Activated CD8-positive, alpha-beta T cell treated with anti-CD3 and anti-CD28 coated beads for 36 hours (primary cell): ENCODE results near the gene CCL2. TPM values are rescaled to one million over a fixed set of nuclear protein-coding genes. Genes with fewer than 3 reads are reported as not detected.

Source experiments
- ATAC-seq: fragments of 200-7000 bp; cut with Tn5 transposase; one replicate; pipeline ENCODE4 v1.10.0; 2021; ENCODE audit warnings: mild to moderate bottlenecking, moderate library complexity
- CTCF ChIA-PET: fragments of 350-600 bp; sonication (Branson Sonifier 250); formaldehyde crosslinking; loops from one replicate; lab custom pipeline; 2021; ENCODE audit warnings: antibody characterized with exemption; lab: Charles Lee
- POLR2A ChIA-PET: fragments of 350-600 bp; sonication (Branson Sonifier 250); formaldehyde crosslinking; loops from one replicate; lab custom pipeline; 2021; ENCODE audit warnings: antibody characterized with exemption; lab: Charles Lee
- DNase-seq: peaks from one replicate; pipeline ENCODE4 v3.0.0-alpha.2; 2020
- H3K27ac Mint-ChIP-seq: one replicate; pipeline ENCODE4 v1.8.0; 2021; ENCODE audit warnings: mild to moderate bottlenecking, mixed read lengths
- H3K27me3 Mint-ChIP-seq: one replicate; pipeline ENCODE4 v1.8.0; 2021; ENCODE audit warnings: mixed read lengths
- H3K36me3 Mint-ChIP-seq: one replicate; pipeline ENCODE4 v1.8.0; 2021; ENCODE audit warnings: low read depth, mixed read lengths
- H3K4me1 Mint-ChIP-seq: one replicate; pipeline ENCODE4 v1.8.0; 2021; ENCODE audit warnings: low read depth, mixed read lengths
- H3K4me3 Mint-ChIP-seq: one replicate; pipeline ENCODE4 v1.8.0; 2021; ENCODE audit warnings: mild to moderate bottlenecking, moderate library complexity, mixed read lengths
- H3K9me3 Mint-ChIP-seq: one replicate; pipeline ENCODE4 v1.8.0; 2021; ENCODE audit warnings: mixed read lengths
- intact Hi-C: fragments of 100-400 bp; cut with micrococcal nuclease; formaldehyde crosslinking; loops from one replicate; pipeline ENCODE4 v1.10.0; 2022
- total RNA-seq, 2 experiments: library from RNA; stranded (reverse); gene quantifications; one replicate each; pipeline ENCODE4 v1.2.3, GENCODE V29; 2021
- TF ChIP-seq, protein P1 (sequence below): fragments of 200-600 bp; IDR thresholded peaks from one replicate; pipeline ENCODE4 v1.8.0; 2022; ENCODE audit warnings: antibody characterized with exemption, mild to moderate bottlenecking

CCL2 gene
- total RNA-seq, 2 experiments from 2014 or later = not detected

DNA sequence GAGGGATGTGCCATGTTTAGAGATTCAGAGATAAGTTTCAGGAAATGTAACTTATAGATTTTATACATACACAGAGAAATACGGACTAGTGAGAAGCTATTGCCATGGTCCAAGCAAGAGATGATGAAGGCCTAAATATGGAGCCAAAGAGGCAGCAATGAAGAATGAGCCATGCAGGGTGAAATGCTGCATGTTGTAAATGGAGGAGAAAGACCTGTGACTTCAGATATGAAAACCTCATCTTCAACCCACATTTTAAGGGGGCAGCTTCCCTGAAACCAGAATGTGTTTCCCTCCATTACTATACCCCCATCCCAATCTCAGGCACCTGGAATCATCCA is 2.9 kb downstream of the CCL2 start:
- Mint-ChIP-seq H3K27ac (no peak overlapping the region), H3K36me3 (no peaks in the 10 kb centered on the region), H3K4me1 (peaks cover 3% of the 10 kb centered on the region), H3K27me3 (peaks cover 16% of the 10 kb centered on the region), H3K4me3 (no peak overlapping the region), H3K9me3 (no peaks in the 10 kb centered on the region)
- DNase-seq (no peak), ATAC-seq (no peak)
- ChIA-PET CTCF (no interaction called here), POLR2A (no interaction called here)
- TF ChIP-seq, protein P1, sequence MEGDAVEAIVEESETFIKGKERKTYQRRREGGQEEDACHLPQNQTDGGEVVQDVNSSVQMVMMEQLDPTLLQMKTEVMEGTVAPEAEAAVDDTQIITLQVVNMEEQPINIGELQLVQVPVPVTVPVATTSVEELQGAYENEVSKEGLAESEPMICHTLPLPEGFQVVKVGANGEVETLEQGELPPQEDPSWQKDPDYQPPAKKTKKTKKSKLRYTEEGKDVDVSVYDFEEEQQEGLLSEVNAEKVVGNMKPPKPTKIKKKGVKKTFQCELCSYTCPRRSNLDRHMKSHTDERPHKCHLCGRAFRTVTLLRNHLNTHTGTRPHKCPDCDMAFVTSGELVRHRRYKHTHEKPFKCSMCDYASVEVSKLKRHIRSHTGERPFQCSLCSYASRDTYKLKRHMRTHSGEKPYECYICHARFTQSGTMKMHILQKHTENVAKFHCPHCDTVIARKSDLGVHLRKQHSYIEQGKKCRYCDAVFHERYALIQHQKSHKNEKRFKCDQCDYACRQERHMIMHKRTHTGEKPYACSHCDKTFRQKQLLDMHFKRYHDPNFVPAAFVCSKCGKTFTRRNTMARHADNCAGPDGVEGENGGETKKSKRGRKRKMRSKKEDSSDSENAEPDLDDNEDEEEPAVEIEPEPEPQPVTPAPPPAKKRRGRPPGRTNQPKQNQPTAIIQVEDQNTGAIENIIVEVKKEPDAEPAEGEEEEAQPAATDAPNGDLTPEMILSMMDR = no peak
- intact Hi-C loops = no loop called here

DNA sequence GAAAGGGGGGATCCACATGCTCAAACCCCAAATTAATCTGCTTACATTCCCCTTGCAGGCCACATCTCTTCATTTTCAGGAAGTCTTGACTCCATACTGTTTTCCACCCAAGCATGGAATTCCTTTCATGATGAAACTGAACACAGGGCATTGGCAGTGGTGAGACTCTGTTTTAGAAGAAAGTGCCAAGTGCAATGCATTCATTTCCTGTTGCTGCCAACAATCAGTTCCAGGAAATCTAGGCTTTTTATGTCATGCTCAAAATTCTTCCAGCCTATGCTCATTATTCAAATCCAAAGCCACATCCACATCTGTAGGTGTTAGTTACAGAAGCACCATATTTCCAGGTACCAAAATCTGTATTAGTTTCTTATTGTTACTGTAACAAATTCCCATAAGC is 4.1 kb downstream of the CCL2 start:
- Mint-ChIP-seq H3K4me1 (peaks cover 3% of the 10 kb centered on the region), H3K27me3 (peaks cover 16% of the 10 kb centered on the region), H3K9me3 (no peaks in the 10 kb centered on the region), H3K4me3 (no peak overlapping the region), H3K27ac (no peak overlapping the region), H3K36me3 (no peaks in the 10 kb centered on the region)
- TF ChIP-seq, protein P1 = no peak
- ChIA-PET CTCF (no interaction called here), POLR2A (no interaction called here)
- DNase-seq (no peak), ATAC-seq (no peak)
- intact Hi-C loops = no loop called here

DNA sequence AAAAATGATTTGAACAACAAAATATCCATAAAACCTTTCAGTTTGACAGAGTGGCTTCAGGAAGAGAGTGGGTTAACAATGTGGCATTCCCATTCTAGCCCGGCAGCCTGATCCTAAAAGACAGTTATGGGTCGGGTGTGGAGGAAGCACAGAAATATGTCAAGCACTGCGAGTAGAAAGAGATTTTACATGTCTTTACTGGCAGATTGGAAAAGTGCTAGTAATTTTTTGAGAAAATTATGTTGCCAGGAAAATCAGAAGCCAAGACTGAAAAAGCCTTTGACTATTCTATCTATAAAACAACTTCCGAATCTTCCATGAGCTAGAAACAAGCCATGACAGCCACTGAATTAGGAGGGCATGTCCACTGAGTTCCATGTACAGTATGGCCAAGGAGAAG is 5.8 kb downstream of the CCL2 start:
- H3K4me3 Mint-ChIP-seq = no peak overlapping the region
- intact Hi-C loops = no loop called here
- no peaks in the 10 kb centered on the region for H3K4me1 Mint-ChIP-seq
- H3K36me3 Mint-ChIP-seq = no peaks in the 10 kb centered on the region
- DNase-seq = no peak
- no peak for ATAC-seq
- POLR2A ChIA-PET = no interaction called here
- H3K27ac Mint-ChIP-seq = no peak overlapping the region
- H3K9me3 Mint-ChIP-seq = no peaks in the 10 kb centered on the region
- H3K27me3 Mint-ChIP-seq = peaks cover 16% of the 10 kb centered on the region
- CTCF ChIA-PET = no interaction called here
- TF ChIP-seq, protein P1 = no peak

DNA sequence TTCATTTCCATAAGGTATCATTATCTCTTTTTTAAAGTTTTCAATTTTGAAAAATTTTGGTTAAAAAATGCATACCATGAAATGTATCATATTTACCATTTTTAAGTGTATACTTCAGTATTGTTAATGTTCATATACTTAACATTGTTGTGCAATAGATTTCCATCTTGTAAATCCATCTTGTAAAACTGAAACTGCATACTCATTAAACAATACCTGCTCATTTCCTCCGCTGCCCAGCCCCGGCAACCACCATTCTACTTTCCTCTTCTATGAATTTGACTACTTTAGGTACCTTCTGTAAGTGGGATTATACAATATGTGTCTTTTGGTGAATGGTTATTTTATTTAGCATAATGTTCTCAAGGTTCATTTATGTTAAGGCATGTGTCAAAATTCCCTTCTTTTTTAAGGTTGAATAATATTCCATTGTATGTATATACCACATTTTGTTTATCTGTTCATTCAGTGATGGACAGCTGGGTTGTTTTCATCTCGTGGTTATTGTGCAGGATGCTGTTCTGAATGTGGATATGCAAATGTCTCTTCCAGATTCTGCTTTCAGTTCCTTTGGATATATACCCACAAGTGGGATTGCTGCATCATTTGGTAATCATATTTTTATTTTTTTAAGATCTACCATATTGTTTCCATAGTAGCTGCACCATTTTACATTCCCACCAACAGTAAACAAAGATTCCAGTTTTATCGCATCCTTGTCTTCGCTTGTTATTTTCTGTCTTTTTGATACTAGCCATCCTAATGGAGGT is 6.7 kb downstream of the CCL2 start:
- ChIA-PET CTCF (no interaction called here), POLR2A (no interaction called here)
- Mint-ChIP-seq H3K4me3 (no peak overlapping the region), H3K36me3 (no peaks in the 10 kb centered on the region), H3K9me3 (no peaks in the 10 kb centered on the region), H3K27me3 (peaks cover 17% of the 10 kb centered on the region), H3K4me1 (no peaks in the 10 kb centered on the region), H3K27ac (no peak overlapping the region)
- peak; percentile 24 for DNase-seq
- no peak for ATAC-seq
- TF ChIP-seq, protein P1 = no peak
- intact Hi-C loops = no loop called here

DNA sequence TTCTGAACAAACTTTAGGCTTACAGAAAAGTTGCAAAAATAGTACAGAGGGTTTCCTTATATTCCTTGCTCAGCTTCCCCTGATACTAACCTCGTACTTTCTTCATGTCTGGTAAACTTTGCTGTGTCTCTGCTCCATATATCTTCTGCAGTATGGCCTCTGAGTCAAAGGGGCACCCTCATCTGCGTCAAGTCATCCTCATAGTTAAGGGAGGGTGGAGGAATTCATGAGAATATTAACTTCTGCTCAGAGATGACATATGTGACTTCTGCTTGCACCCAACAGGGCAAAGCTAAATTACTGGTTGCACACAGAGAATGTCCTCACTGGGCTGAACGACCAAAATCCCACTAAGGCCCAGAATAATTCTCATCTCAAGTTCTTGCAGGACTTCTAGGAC is 10.6 kb downstream of the CCL2 start:
- H3K36me3 Mint-ChIP-seq = no peaks in the 10 kb centered on the region
- no peaks in the 10 kb centered on the region for H3K4me1 Mint-ChIP-seq
- TF ChIP-seq, protein P1 = no peak
- ATAC-seq (no peak), DNase-seq (no peak)
- H3K27ac Mint-ChIP-seq = no peak overlapping the region
- no peak overlapping the region for H3K4me3 Mint-ChIP-seq
- peaks cover 18% of the 10 kb centered on the region for H3K27me3 Mint-ChIP-seq
- ChIA-PET CTCF (interaction anchor here (1.3 kb wide), 1 partner anchor 96 kb away, joined by 4 read pairs; no protein-coding TSS in a partner anchor), POLR2A (interaction anchor here (0.7 kb wide), 1 partner anchor 1138 kb away, joined by 6 read pairs; no protein-coding TSS in a partner anchor)
- H3K9me3 Mint-ChIP-seq = no peaks in the 10 kb centered on the region
- intact Hi-C loops = no loop called here
